Left lung (tissue), 10 donors: ENCODE results near the gene EFR3B. TPM values are rescaled to one million over a fixed set of nuclear protein-coding genes. Genes with fewer than 3 reads are reported as not detected.

Source experiments
- ATAC-seq: fragments of 200-7000 bp; cut with Tn5 transposase; one replicate; pipeline ENCODE4 v1.9.1; 2020; ENCODE audit warnings: moderate library complexity
- DNase-seq, 4 donors: peaks; one replicate each; pipeline ENCODE4 v3.0.0-alpha.2; 2013 to 2020
- H3K27ac ChIP-seq, 2 donors: fragments of 200-600 bp; sonication (generic) in 1 of 2; one replicate each; pipeline versions ENCODE4 v1.5.0 to v1.8.0; 2020 to 2021
- H3K27me3 ChIP-seq, 2 donors: fragments of 200-600 bp; sonication (generic) in 1 of 2; one replicate each; pipeline versions ENCODE4 v1.5.0 to v1.8.0; 2020 to 2021
- H3K36me3 ChIP-seq, 2 donors: fragments of 200-600 bp; sonication (generic) in 1 of 2; one replicate each; pipeline versions ENCODE4 v1.5.0 to v1.8.0; 2020 to 2021
- H3K4me1 ChIP-seq, 2 donors: fragments of 200-600 bp; one replicate each; pipeline ENCODE4 v1.8.0; 2021
- H3K4me3 ChIP-seq, 2 donors: fragments of 200-600 bp; sonication (generic) in 1 of 2; one replicate each; pipeline versions ENCODE4 v1.5.0 to v1.8.0; 2020 to 2021; ENCODE audit warnings: mild to moderate bottlenecking in 1 of 2
- H3K9me3 ChIP-seq, 2 donors: fragments of 200-600 bp; sonication (generic) in 1 of 2; one replicate each; pipeline versions ENCODE4 v1.5.0 to v1.8.0; 2020 to 2021
- intact Hi-C, 2 donors: fragments of 100-400 bp; cut with DNase I; formaldehyde crosslinking; loops; one replicate each; pipeline versions ENCODE4 v1.11.2 to v1.14.2; 2022
- polyA plus RNA-seq, 6 donors: library from polyadenylated mRNA; unstranded; fragments of 120-200 nt; gene quantifications; one replicate each; pipeline ENCODE4 v1.2.1, GENCODE V29; 2013; ENCODE audit not compliant: insufficient read length in 6 of 6
- total RNA-seq, 2 donors: library from RNA; stranded (reverse); fragmentation: NEBNext Ultra II Directional; extraction: Animal tissue kit (Norgen Biotek cat#: 25700); gene quantifications; one replicate each; pipeline ENCODE4 v1.2.1, GENCODE V29; 2021
- TF ChIP-seq, protein P1 (sequence below), 2 donors: fragments of 200-600 bp; sonication (generic) in 1 of 2; IDR thresholded peaks; one replicate each; pipeline versions ENCODE4 v1.5.0 to v1.8.0; 2021; ENCODE audit warnings: antibody characterized with exemption in 2 of 2
- donor health status: DM: no; HTN: yes; CAD: no.
- donor health status: DM: no; HTN: no; CAD: no.

Gene EFR3B
- total and polyA plus RNA-seq, 8 donors, result 2.4 to 10.5 (median 7.6) TPM

DNA sequence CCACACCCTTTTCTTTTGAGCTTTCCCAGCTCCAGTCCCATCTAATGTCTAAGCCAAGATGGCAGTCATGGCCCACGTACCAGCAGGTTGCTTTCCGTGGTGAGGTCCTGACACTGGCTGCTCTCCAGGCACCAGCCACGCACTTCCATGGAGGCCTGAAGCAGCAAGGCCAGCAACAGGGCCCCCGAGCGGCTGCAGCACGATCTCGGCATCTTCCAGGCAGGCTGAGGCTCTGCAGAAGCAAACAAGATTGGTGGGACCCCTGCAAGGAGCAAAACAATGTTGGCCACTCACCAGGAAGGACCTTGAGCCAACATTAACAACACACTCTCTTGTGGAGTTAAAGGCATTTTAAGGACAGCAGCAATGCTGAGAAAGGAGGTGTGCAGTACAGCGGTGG lies 122.7 kb downstream of the EFR3B start:
- H3K36me3 ChIP-seq, result no peaks in the 10 kb centered on the region
- no peak overlapping the region for H3K4me3 ChIP-seq
- intact Hi-C loops, result no loop called here
- H3K27ac ChIP-seq, result no peak overlapping the region
- peaks cover 39 to 80% of the 10 kb centered on the region in 2 donors for H3K27me3 ChIP-seq
- no peak for DNase-seq
- H3K4me1 ChIP-seq, result peaks cover 8 to 18% of the 10 kb centered on the region in 2 donors
- H3K9me3 ChIP-seq, result no peaks in the 10 kb centered on the region
- TF ChIP-seq, protein P1, sequence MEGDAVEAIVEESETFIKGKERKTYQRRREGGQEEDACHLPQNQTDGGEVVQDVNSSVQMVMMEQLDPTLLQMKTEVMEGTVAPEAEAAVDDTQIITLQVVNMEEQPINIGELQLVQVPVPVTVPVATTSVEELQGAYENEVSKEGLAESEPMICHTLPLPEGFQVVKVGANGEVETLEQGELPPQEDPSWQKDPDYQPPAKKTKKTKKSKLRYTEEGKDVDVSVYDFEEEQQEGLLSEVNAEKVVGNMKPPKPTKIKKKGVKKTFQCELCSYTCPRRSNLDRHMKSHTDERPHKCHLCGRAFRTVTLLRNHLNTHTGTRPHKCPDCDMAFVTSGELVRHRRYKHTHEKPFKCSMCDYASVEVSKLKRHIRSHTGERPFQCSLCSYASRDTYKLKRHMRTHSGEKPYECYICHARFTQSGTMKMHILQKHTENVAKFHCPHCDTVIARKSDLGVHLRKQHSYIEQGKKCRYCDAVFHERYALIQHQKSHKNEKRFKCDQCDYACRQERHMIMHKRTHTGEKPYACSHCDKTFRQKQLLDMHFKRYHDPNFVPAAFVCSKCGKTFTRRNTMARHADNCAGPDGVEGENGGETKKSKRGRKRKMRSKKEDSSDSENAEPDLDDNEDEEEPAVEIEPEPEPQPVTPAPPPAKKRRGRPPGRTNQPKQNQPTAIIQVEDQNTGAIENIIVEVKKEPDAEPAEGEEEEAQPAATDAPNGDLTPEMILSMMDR (IDR thresholded peaks at IDR 0.05), result no peak
- ATAC-seq, result no peak

DNA sequence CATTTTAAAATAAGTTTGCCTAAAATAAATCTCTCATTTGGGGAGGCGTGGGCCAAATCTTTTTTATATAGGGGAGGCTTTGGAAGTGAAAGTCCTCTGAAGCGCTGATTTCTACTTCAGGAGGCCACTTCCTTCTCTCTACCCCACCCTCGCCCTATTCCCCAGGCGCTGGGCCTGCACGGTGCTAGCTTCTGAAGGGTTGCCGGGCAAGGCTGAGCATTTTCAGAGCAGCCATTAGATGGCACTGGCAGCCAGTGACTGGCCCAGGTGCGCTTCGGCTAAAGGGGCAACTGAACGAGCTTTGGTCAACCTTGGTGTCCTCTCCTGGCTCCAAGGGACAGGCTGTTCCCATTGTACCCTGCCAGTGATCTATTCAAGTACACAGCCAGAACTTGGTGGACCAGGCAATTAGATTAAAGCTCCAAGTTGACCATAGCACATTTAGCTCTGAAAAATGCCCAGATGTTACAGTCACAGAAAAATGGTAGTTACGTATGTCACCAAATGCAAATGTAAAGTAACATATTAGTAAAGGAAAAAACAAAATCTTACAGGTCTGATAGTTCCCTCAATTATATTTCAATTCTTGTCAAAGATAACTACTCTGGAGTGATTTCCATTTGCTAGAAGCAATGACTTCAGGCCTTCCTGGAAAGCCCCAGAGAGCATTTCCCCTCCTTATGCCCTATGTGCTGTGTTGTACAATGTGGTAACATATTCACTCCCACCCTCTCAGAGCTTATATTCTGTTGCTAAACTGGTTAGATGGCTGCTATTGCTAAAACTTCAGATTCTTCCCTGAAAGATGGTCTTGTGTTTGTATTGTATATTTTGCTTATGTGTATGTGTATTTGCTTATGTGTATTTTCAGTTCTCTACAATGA lies 124.4 kb downstream of the EFR3B start:
- no peak overlapping the region for H3K4me3 ChIP-seq
- ATAC-seq, result peak; percentile 39
- H3K9me3 ChIP-seq, result no peaks in the 10 kb centered on the region
- TF ChIP-seq, protein P1 (IDR thresholded peaks at IDR 0.05), result no peak
- no peak overlapping the region for H3K27ac ChIP-seq
- peaks cover 8 to 18% of the 10 kb centered on the region in 2 donors for H3K4me1 ChIP-seq
- no peaks in the 10 kb centered on the region for H3K36me3 ChIP-seq
- DNase-seq, result no peak
- H3K27me3 ChIP-seq, result peaks cover 43 to 88% of the 10 kb centered on the region in 2 donors
- intact Hi-C loops, result no loop called here

DNA sequence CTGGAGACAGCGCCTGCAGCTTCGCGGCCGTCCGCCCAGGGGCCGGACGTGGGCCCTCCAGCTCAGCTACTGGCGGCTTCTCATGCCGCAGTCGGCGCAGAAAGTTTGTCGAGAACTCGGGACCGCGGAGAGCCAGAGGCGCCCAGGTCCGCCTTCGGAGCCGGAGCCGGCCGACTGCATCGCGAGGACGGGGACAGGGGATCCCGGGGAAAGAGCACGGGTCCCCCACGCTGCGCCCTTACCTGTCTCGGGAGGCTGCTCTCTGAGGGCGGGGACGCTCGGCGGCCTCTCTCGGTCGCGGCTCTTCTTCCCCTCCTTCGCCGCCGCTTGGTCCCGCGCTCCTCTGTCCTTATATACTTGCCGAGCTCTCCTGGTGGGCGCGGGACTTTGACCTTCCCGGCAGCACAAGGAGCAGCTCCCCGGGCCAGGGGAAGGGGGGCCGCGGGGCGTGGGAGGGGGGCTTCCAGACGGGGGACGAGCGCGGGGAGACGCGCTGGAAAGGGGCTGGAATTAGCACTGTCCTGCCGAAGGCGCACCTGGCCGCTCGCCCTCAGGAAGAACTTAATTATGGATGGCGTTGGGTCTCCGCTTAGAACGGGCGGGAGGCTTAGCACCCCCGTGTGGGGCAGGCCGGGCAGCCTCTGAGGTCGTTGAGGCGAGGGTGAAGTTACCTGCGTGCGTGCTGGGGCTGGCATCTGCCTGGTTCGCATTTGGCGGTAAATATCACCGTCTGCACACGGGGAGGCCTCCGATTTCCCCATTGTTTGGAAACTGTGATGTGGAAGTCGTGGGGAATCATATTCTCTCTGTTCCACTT lies 126.6 kb downstream of the EFR3B start, which contains the start of gene POMC:
Gene POMC, minus strand, starts transcription at position 325 of the 817 bp plus-strand sequence. CDS start 3,808 bp downstream, outside the sequence.
- Histone ChIP-seq H3K27me3 (peaks cover 43 to 82% of the 10 kb centered on the region in 2 donors), H3K4me3 (peak within 1 kb of the TSS; percentile 27 to 32), H3K9me3 (no peaks in the 10 kb centered on the region), H3K36me3 (no peaks in the 10 kb centered on the region), H3K4me1 (peaks cover 8 to 18% of the 10 kb centered on the region in 2 donors), H3K27ac (no peak within 1 kb of the TSS)
- peak; percentile 83 for ATAC-seq
- TF ChIP-seq, protein P1 (IDR thresholded peaks at IDR 0.05), result no peak
- DNase-seq, result peak in 2 of 4 donors; percentile 36 to 53
- intact Hi-C loops, result no loop called here

DNA sequence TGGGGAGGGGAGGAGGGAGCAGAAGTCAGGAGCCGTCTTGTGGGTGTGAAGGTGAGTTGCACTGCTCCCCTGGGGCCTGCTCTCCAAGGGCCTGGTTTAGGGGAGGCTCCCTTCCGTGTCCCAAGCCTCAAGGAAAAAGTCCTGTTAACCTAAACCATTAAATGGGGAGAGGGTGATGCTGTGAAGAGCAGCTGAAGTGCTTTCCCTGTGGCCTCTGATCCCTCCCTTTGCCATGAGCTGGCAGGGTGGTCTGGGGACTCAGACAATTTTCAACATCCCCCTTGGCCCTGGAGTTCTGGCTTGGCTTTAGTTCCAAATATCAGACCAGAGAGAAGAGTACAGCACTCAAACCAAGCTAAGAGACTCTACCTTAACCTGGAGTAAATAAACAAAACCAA lies 127.2 kb downstream of the EFR3B start:
- Histone ChIP-seq H3K9me3 (no peaks in the 10 kb centered on the region), H3K4me1 (peaks cover 8 to 18% of the 10 kb centered on the region in 2 donors), H3K27ac (no peak overlapping the region), H3K4me3 (no peak overlapping the region), H3K27me3 (peaks cover 43 to 80% of the 10 kb centered on the region in 2 donors), H3K36me3 (no peaks in the 10 kb centered on the region)
- TF ChIP-seq, protein P1 (IDR thresholded peaks at IDR 0.05), result no peak
- ATAC-seq (no peak), DNase-seq (no peak)
- intact Hi-C loops, result no loop called here

DNA sequence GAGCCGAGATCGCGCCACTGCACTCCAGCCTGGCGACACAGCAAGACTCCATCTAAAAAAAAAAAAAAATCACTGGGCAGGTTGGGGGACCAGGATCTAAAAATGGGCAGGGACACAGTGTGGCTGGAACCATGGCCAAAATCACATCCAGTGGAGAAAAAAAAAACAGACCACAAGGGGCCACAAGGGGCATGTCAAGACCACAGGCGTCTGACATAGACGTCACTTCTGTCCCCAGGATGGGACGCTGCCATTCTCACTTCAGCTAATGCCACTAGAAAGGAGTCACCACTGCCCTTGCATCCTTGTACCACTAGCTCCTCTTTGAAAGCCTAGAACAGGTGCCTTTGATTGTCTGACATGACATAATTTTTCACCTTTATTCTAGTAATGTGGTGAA lies 129.0 kb downstream of the EFR3B start:
- Histone ChIP-seq H3K4me3 (no peak overlapping the region), H3K4me1 (peaks cover 8 to 18% of the 10 kb centered on the region in 2 donors), H3K27me3 (peaks cover 41 to 73% of the 10 kb centered on the region in 2 donors), H3K27ac (no peak overlapping the region), H3K9me3 (no peaks in the 10 kb centered on the region), H3K36me3 (no peaks in the 10 kb centered on the region)
- ATAC-seq (no peak), DNase-seq (no peak)
- TF ChIP-seq, protein P1 (IDR thresholded peaks at IDR 0.05), result no peak
- intact Hi-C loops, result no loop called here
